ENCODE measurements around the gene THEMIS.

- TF ChIP-seq TAF1 (IDR thresholded peaks at IDR 0.05; ENCODE audit: low read depth) (no peak), CEBPB (IDR thresholded peaks at IDR 0.05) (no peak), YY1 (IDR thresholded peaks at IDR 0.05; ENCODE audit: low read depth) (no peak), USF1 (IDR thresholded peaks at IDR 0.05) (no peak), MAX (IDR thresholded peaks at IDR 0.05) (no peak), NFIC (IDR thresholded peaks at IDR 0.05) (no peak), RAD21 (IDR thresholded peaks at IDR 0.05; ENCODE audit: low read depth) (no peak), CREB1 (IDR thresholded peaks at IDR 0.05; ENCODE audit: low read depth) (no peak), EP300 (IDR thresholded peaks at IDR 0.05; ENCODE audit: borderline replicate concordance) (no peak), ZBTB7A (IDR thresholded peaks at IDR 0.05; ENCODE audit: low read depth) (no peak)
These were observed 190.2 kb downstream of the THEMIS start for GRCh38 chr6:127710668-127711067.
